NCI-H1092 treated with DMSO at 0.1 percent for 48 hours (cell line): ENCODE measurements around the gene FHIT.
A peak's percentile ranks its signal among the peaks of the same experiment; 100 is the strongest.
"Not testable (repeated sequence)": the region's sequence is repeated elsewhere in the genome, so short reads cannot be mapped to it uniquely, and the experiment has no call there.

Experiments
- DNase-seq: peaks from one replicate; lab custom pipeline; 2025; lab: John Stamatoyannopoulos, UW

FHIT gene

GRCh38 chr3:59824876-59825275, 1426.4 kb downstream of the FHIT start:
- DNase-seq: peak; percentile 15

- no peak for DNase-seq
Observed at GRCh38 chr3:59821274-59821673, 1430.0 kb downstream of the FHIT start.

GRCh38 chr3:59820352-59820934, 1430.8 kb downstream of the FHIT start:
- DNase-seq: no peak

- no peak for DNase-seq
Observed at GRCh38 chr3:59818919-59819300, 1432.3 kb downstream of the FHIT start.

- peak; percentile 3 for DNase-seq
Observed at GRCh38 chr3:59818033-59818918, 1433.0 kb downstream of the FHIT start.

- DNase-seq: no peak
Observed at GRCh38 chr3:59817511-59817910, 1433.7 kb downstream of the FHIT start.

GRCh38 chr3:59816312-59816711, 1434.9 kb downstream of the FHIT start:
- DNase-seq: no peak

GRCh38 chr3:59813148-59813538, 1438.1 kb downstream of the FHIT start:
- DNase-seq: no peak

GRCh38 chr3:59812237-59813147, 1438.8 kb downstream of the FHIT start:
- peak; percentile 36 for DNase-seq

GRCh38 chr3:59811160-59811559, 1440.1 kb downstream of the FHIT start:
- DNase-seq: no peak

- peak; percentile 14 for DNase-seq
Observed at GRCh38 chr3:59810606-59811005, 1440.6 kb downstream of the FHIT start.

- DNase-seq: peak; percentile 62
Observed at GRCh38 chr3:59809710-59810444, 1441.4 kb downstream of the FHIT start.

- no peak for DNase-seq
Observed at GRCh38 chr3:59809016-59809415, 1442.2 kb downstream of the FHIT start.

GRCh38 chr3:59808446-59808845, 1442.8 kb downstream of the FHIT start:
- peak; percentile 74 for DNase-seq

GRCh38 chr3:59803268-59803667, 1448.0 kb downstream of the FHIT start:
- DNase-seq: peak; percentile 10

GRCh38 chr3:59802453-59802852, 1448.8 kb downstream of the FHIT start:
- DNase-seq: not testable (repeated sequence)

- peak; percentile 2 for DNase-seq
Observed at GRCh38 chr3:59802045-59802444, 1449.2 kb downstream of the FHIT start.

- no peak for DNase-seq
Observed at GRCh38 chr3:59800481-59800880, 1450.8 kb downstream of the FHIT start.

- no peak for DNase-seq
Observed at GRCh38 chr3:59798372-59799086, 1452.7 kb downstream of the FHIT start.

- DNase-seq: no peak
Observed at GRCh38 chr3:59797533-59797932, 1453.7 kb downstream of the FHIT start.

- DNase-seq: no peak
Observed at GRCh38 chr3:59796456-59796855, 1454.8 kb downstream of the FHIT start.
